Astrocyte (in vitro differentiated cells and primary cell): ENCODE results near the gene POLE. TPM values are rescaled to one million over a fixed set of nuclear protein-coding genes. Genes with fewer than 3 reads are reported as not detected.

ENCODE experiments used
- DNase-seq: peaks from one replicate; pipeline ENCODE4 v3.0.0-alpha.2; 2010; ENCODE audit warnings: low read depth
- FAIRE-seq: peaks from 2 replicates; lab custom pipeline; 2011; peaks lifted over from hg19 to GRCh38; lab: Jason Lieb, UNC
- H2AFZ ChIP-seq: 2 replicates; pipeline ENCODE4 v1.6.0; 2012; ENCODE audit warnings: low read depth, low read length, inconsistent platforms
- H3K27ac ChIP-seq: 2 replicates; pipeline ENCODE4 v1.5.1; 2011; ENCODE audit warnings: low read depth, low read length, inconsistent platforms
- H3K27me3 ChIP-seq: 2 replicates; pipeline ENCODE4 v1.6.0; 2011; ENCODE audit warnings: low read length, inconsistent platforms; ENCODE audit not compliant: insufficient read depth
- H3K36me3 ChIP-seq: 2 replicates; pipeline ENCODE4 v1.5.1; 2011; ENCODE audit warnings: low read length, inconsistent platforms; ENCODE audit not compliant: insufficient read depth
- H3K4me1 ChIP-seq: 2 replicates; pipeline ENCODE4 v1.5.1; 2011; ENCODE audit warnings: low read length, inconsistent platforms; ENCODE audit not compliant: insufficient read depth
- H3K4me2 ChIP-seq: 2 replicates; pipeline ENCODE4 v1.6.0; 2012; ENCODE audit warnings: low read length, inconsistent platforms
- H3K4me3 ChIP-seq: 2 replicates; pipeline ENCODE4 v1.5.1; 2011; ENCODE audit warnings: low read depth, mild to moderate bottlenecking, low read length, inconsistent platforms; ENCODE audit not compliant: insufficient read depth
- H3K79me2 ChIP-seq: 2 replicates; pipeline ENCODE4 v1.6.0; 2012; ENCODE audit warnings: mild to moderate bottlenecking, low read length, inconsistent platforms; ENCODE audit not compliant: insufficient read depth
- H3K9ac ChIP-seq: 2 replicates; pipeline ENCODE4 v1.6.0; 2012; ENCODE audit warnings: mild to moderate bottlenecking, low read length, inconsistent platforms
- H3K9me3 ChIP-seq: 2 replicates; pipeline ENCODE4 v1.5.1; 2012; ENCODE audit warnings: low read depth, mild to moderate bottlenecking, low read length, inconsistent platforms; ENCODE audit not compliant: insufficient read depth
- H4K20me1 ChIP-seq: 2 replicates; pipeline ENCODE4 v1.6.0; 2012; ENCODE audit warnings: low read length, inconsistent platforms; ENCODE audit not compliant: insufficient read depth
- H3K27ac Mint-ChIP-seq: one replicate; pipeline ENCODE4 v1.8.0; 2021; ENCODE audit warnings: mild to moderate bottlenecking, mixed read lengths; ENCODE audit not compliant: unreplicated experiment
- H3K27me3 Mint-ChIP-seq: one replicate; pipeline ENCODE4 v1.8.0; 2021; ENCODE audit warnings: low read depth, mixed read lengths; ENCODE audit not compliant: unreplicated experiment
- H3K36me3 Mint-ChIP-seq: one replicate; pipeline ENCODE4 v1.8.0; 2021; ENCODE audit warnings: low read depth, mixed read lengths; ENCODE audit not compliant: unreplicated experiment
- H3K4me1 Mint-ChIP-seq: one replicate; pipeline ENCODE4 v1.8.0; 2021; ENCODE audit warnings: low read depth, mixed read lengths; ENCODE audit not compliant: unreplicated experiment
- H3K4me3 Mint-ChIP-seq: one replicate; pipeline ENCODE4 v1.8.0; 2021; ENCODE audit warnings: mild to moderate bottlenecking, moderate library complexity, mixed read lengths; ENCODE audit not compliant: unreplicated experiment
- H3K9me3 Mint-ChIP-seq: one replicate; pipeline ENCODE4 v1.8.0; 2021; ENCODE audit warnings: mild to moderate bottlenecking, mixed read lengths; ENCODE audit not compliant: unreplicated experiment
- EZH2 ChIP-seq: IDR thresholded peaks from 2 replicates; pipeline ENCODE4 v1.6.1; 2012; ENCODE audit warnings: mild to moderate bottlenecking, low read length, inconsistent platforms; ENCODE audit not compliant: insufficient read depth
- total RNA-seq: library from RNA; stranded (reverse); gene quantifications from 2 replicates; pipeline ENCODE4 v1.2.1, GENCODE V29; 2021
- TF ChIP-seq, protein P1 (sequence below): IDR thresholded peaks from 2 replicates; pipeline ENCODE4 v1.5.1; 2011; ENCODE audit warnings: low read depth, mild to moderate bottlenecking, inconsistent platforms, low read length, moderate library complexity; ENCODE audit not compliant: insufficient read depth

Gene POLE
- total RNA-seq, 1 donor from 2014 or later: 15.4 TPM

DNA sequence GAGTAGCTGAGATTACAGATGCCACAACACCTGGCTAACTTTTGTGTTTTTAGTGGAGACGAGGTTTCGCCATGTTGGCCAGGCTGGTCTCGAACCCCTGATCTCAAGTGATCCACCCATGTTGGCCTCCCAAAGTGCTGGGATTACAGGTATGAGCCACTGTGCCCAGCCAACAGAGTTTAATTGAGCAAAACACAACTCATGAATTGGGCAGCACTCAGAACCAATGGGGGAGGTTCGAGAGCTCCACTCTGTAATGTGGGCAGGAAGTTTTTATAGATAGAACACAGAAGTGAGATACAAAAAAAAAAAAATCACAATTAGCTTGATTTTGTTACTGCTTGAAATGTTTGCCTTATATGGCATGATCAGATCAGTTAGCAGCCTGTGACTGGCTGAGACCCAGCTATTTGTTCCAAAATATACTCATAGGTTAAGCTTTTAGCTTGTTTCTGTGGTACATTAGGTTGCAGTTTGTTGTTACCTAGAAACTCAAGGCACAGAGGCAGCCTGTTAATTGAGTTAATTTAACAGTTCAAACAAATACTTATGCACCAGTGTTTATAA is 69.9 kb downstream of the POLE start:
- no peaks in the 10 kb centered on the region for H3K36me3 ChIP-seq
- Mint-ChIP-seq H3K9me3 (peaks cover 2% of the 10 kb centered on the region), H3K27ac (no peak overlapping the region), H3K4me3 (no peak overlapping the region), H3K36me3 (no peaks in the 10 kb centered on the region), H3K27me3 (peaks cover 50% of the 10 kb centered on the region), H3K4me1 (peaks cover under 1% of the 10 kb centered on the region)
- H3K9ac ChIP-seq: no peak overlapping the region
- H3K4me3 ChIP-seq: no peak overlapping the region
- peaks cover 35% of the 10 kb centered on the region for H3K27me3 ChIP-seq
- TF ChIP-seq, protein P1, sequence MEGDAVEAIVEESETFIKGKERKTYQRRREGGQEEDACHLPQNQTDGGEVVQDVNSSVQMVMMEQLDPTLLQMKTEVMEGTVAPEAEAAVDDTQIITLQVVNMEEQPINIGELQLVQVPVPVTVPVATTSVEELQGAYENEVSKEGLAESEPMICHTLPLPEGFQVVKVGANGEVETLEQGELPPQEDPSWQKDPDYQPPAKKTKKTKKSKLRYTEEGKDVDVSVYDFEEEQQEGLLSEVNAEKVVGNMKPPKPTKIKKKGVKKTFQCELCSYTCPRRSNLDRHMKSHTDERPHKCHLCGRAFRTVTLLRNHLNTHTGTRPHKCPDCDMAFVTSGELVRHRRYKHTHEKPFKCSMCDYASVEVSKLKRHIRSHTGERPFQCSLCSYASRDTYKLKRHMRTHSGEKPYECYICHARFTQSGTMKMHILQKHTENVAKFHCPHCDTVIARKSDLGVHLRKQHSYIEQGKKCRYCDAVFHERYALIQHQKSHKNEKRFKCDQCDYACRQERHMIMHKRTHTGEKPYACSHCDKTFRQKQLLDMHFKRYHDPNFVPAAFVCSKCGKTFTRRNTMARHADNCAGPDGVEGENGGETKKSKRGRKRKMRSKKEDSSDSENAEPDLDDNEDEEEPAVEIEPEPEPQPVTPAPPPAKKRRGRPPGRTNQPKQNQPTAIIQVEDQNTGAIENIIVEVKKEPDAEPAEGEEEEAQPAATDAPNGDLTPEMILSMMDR: no peak
- TF ChIP-seq EZH2: no peak
- FAIRE-seq (no peak), DNase-seq (no peak)
- no peak overlapping the region for H3K27ac ChIP-seq
- no peak overlapping the region for H2AFZ ChIP-seq
- no peaks in the 10 kb centered on the region for H3K79me2 ChIP-seq
- peaks cover 3% of the 10 kb centered on the region for H4K20me1 ChIP-seq
- peaks cover 25% of the 10 kb centered on the region for H3K9me3 ChIP-seq
- H3K4me2 ChIP-seq: no peak overlapping the region
- H3K4me1 ChIP-seq: peaks cover under 1% of the 10 kb centered on the region

GRCh38 chr12:132615579-132616038 is 71.5 kb downstream of the POLE start:
- H3K4me3 ChIP-seq: no peak overlapping the region
- Mint-ChIP-seq H3K27ac (no peak overlapping the region), H3K27me3 (peaks cover 54% of the 10 kb centered on the region), H3K9me3 (peaks cover 10% of the 10 kb centered on the region), H3K36me3 (no peaks in the 10 kb centered on the region), H3K4me1 (no peaks in the 10 kb centered on the region), H3K4me3 (no peak overlapping the region)
- peaks cover 32% of the 10 kb centered on the region for H3K9me3 ChIP-seq
- FAIRE-seq (no peak), DNase-seq (no peak)
- no peak overlapping the region for H3K4me2 ChIP-seq
- no peak overlapping the region for H3K27ac ChIP-seq
- H3K79me2 ChIP-seq: no peaks in the 10 kb centered on the region
- H2AFZ ChIP-seq: no peak overlapping the region
- no peaks in the 10 kb centered on the region for H3K36me3 ChIP-seq
- H4K20me1 ChIP-seq: peaks cover 3% of the 10 kb centered on the region
- peaks cover 39% of the 10 kb centered on the region for H3K27me3 ChIP-seq
- no peaks in the 10 kb centered on the region for H3K4me1 ChIP-seq
- TF ChIP-seq EZH2: no peak
- TF ChIP-seq, protein P1: no peak
- no peak overlapping the region for H3K9ac ChIP-seq

DNA sequence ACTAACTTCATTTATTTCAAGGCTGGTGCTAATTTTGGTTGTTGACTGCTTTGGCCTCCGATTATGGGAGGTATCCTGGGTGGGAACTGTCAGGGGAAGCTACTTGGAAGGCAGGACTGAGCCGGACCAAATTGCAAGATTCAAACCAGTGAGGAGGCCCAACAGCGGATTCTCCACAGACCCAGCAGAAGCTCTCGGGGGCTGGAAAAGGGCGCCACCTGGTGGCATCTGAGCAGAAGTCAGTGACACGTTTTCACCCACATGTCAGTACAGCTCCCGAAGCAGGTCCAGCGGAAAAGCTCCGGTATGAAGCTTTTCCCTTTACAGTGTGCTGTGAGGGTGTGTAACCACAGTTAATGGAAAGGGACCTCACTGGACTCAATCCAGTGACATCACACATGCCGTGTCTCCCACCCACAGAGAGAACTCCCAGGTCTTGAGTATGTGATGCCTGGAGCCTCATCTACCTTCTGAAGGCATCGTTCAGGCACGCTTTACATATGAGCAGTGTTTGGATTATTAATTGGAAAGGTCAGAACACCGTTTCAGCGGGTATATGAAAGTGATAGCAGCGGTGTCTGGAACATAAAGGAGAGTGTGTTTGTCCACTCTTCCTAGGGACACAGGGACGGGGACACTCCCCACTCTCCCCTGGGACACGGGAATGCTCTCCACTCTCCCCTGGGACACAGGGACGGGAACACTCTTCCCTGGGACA is 72.1 kb downstream of the POLE start:
- Histone ChIP-seq H3K9ac (no peak overlapping the region), H3K4me3 (no peak overlapping the region), H4K20me1 (peaks cover 3% of the 10 kb centered on the region), H3K4me2 (no peak overlapping the region), H3K27me3 (peaks cover 36% of the 10 kb centered on the region), H3K36me3 (no peaks in the 10 kb centered on the region), H2AFZ (no peak overlapping the region), H3K4me1 (no peaks in the 10 kb centered on the region), H3K9me3 (peaks cover 32% of the 10 kb centered on the region), H3K27ac (no peak overlapping the region), H3K79me2 (no peaks in the 10 kb centered on the region)
- Mint-ChIP-seq H3K36me3 (no peaks in the 10 kb centered on the region), H3K27me3 (peaks cover 54% of the 10 kb centered on the region), H3K9me3 (peaks cover 10% of the 10 kb centered on the region), H3K4me1 (no peaks in the 10 kb centered on the region), H3K27ac (no peak overlapping the region), H3K4me3 (no peak overlapping the region)
- no peak for TF ChIP-seq EZH2
- TF ChIP-seq, protein P1: peak; percentile 86
- peak; percentile 49 for DNase-seq
- FAIRE-seq: peak; percentile 79
